Fibroblast of gingiva (primary cell): Measurements from ENCODE around the gene EXD2.

Experiments used
- DNase-seq: peaks from one replicate; pipeline ENCODE4 v3.0.0-alpha.2; 2011; ENCODE audit warnings: low read depth

EXD2 gene

DNA sequence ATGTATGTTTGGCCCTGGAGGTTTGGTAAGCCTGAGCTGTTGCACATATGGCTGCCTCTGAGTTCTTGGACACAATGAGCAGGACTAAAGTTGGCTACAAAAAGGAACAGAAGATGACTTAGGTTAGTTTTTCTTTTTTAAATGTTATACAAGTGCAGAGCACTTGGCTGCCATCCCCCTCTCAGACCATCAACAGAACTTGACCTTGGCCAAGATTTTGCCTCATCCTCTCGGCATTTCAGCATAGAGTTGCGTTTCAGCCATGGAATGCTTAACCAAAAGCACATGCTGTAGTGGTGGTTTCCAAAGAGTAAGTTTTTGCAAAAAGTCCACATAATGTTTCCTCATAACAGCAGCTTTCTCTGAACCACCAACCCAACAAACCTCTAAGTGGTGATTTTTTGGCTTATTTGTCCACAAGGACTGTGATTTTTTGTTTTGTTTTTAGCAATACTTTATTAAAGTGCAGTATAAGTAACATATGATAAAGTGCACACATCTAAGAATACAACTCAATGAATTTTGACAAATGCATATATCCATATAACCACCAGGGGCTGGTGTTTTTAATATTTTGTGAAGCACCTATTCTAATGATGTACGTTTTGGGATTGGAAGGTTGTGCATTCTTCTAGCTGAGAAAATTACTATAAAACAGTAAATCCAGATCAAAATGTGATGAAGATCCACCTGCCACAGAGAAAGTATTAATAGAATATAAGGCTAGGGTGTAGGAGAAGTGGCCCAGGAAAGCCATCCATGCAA is 56.6 kb downstream of the EXD2 start:
- peak; percentile 99 for DNase-seq

DNA sequence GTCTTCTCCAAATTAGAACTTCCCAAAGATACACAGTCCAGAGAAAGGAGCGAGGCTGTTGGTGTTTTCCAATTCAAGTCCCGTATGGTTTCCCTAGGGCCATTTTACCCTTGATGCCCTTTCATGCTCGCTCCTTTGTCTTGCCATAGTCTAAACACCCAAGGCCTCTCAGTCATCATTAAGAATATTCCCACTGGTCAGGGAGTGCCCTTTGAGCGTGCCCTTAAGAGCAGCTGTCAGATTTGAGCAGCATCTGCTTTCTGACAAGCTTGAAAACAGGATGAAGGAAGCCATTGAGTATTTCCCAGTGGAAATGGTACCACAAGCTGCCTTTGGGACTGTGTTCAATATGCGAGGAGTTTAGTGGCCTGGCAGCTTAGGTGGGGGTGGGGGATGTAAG is 58.3 kb downstream of the EXD2 start:
- no peak for DNase-seq

DNA sequence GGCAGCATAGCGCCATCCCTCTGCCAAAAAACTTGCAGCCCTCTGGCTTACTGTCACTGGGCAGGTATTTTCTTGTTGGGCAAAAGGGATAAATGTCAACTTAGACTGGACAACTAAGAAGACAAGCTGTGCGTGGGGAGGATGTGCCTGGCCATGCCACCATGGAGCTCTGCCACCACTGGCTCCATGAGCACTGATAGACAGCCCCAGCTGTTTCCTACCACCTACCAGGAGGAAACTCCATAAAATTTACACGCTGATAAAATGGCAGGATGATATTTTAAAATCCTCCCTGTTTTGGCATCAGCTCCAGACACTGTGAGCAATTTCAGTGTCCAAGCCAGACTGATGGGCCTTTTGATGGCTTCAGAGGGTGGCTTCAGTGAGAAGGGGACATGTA is 61.6 kb downstream of the EXD2 start:
- no peak for DNase-seq

DNA sequence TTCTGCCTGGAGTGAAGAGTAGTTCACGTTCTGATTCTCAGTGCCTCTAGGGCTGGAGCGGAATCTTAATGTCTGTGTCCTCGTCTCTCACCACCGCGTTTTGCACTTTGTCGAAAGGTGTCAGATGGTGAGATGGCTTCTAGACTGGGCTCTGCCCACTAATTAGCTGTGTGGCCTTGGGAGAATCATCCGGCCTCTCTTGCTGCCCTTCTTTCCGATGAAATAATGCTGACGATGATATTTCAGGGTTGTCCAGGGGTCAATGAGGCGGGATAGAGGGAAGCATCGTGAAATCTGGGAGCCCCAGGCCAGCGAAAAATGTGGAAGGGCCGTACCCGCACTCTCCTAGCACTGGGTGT is 67.8 kb downstream of the EXD2 start:
- no peak for DNase-seq

DNA sequence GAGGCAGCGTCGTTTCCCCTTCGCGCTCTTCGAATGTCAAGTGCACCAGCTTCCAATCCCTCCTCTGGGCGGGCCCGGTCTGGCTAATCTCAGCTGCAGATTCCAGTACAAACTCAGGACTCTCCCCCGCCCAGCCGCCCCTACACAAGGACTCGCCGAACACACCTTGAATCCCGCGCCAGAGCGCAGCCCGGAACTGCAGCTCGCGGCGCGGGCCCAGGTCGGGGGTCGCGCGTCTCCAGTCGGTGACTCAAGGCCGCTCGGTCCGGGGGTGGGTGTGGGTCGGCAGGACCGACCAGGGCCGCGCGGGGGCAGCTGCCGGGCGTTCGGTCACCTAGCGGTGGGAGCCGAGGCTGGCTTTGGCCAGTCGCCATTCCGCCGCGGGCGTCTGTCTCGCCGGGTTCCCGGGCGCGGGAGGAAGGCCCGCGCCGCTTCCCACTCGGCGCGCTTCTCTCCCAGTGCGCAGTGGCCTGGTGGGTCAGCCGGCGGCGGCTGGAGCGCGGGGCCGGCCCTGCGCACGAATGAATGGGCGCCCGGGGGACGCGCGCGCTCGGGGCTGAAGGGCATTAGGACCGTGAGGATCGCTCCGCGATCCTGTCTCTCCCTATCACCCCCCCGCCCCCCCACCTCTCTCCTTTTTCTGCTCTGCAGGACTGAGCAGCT is 68.4 kb downstream of the EXD2 start, which contains the start of gene GALNT16:
Gene GALNT16 (plus strand): TSS at position 632 of the 663 bp plus-strand sequence. CDS start 133 bp downstream, outside the sequence.
- DNase-seq, result no peak

DNA sequence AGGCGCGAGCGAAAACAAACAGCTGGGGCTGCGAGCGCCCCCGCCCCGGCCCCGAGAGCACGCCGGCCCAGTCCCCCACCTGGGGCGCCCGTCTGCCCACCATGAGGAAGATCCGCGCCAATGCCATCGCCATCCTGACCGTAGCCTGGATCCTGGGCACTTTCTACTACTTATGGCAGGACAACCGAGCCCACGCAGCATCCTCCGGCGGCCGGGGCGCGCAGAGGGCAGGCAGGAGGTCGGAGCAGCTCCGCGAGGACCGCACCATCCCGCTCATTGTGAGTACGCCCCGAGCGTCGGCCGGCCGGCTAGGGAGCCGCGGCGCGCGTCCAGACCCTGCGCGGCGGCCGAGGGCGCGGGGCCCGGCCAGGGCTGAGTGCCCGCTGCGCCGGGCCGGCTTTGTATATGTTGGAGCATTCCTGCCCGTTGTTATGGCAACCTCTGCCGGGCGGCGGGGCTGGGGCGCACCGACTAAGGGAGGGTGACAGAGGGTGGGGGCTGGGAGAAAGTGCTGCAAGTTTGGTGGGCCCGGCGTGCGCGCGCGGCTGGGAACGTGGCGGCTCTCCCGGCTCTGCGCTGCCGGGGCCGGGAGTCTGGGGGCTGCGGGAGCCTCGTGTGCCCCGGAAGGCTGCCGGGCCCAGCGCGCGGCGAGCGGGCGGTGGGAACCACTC is 69.0 kb downstream of the EXD2 start:
- no peak for DNase-seq

- no peak for DNase-seq
Observed at GRCh38 chr14:69260861-69261564, 69.7 kb downstream of the EXD2 start.

GRCh38 chr14:69261761-69262331 is 70.5 kb downstream of the EXD2 start:
- DNase-seq, result no peak

DNA sequence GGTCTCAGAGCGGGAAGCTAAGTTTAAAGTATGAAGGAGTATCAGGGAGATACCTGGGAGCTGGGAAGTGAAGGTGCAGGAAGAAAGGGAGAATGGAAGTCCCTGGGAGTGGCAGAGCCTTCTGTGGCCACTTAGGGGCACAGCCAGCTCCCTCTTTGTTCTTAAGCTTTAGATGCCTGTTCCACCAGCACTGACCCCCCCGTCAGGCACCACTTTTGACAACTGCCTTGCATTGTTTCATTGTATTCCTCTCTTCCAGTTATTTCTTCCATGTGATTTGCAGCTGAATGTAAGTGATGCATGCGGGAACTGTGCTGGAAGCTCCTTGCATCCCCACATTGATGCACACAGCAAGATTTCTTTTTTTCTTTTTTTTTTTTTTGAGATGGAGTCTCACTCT is 71.2 kb downstream of the EXD2 start:
- DNase-seq, result no peak

DNA sequence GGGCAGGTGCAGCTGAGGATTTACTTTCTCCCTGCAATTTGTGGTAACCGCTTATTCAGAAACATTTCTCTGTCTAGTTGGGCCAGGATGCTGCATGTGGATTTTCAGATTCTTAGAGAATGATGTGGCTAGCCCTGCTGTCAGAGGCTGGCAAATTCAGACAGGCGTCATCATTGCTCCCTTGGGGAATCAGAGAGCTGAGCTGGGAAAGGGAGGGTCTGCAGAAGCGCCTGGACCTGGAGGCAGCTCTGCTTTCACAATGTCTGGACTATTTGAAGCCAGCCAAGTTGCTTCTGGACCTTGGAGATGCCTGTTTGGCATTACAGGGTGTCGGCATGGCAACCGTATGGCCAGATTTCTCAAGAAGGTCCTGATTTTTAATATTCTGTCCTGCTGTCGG is 72.1 kb downstream of the EXD2 start:
- DNase-seq, result peak; percentile 99

GRCh38 chr14:69263771-69264170 is 72.5 kb downstream of the EXD2 start:
- DNase-seq, result peak; percentile 19

DNA sequence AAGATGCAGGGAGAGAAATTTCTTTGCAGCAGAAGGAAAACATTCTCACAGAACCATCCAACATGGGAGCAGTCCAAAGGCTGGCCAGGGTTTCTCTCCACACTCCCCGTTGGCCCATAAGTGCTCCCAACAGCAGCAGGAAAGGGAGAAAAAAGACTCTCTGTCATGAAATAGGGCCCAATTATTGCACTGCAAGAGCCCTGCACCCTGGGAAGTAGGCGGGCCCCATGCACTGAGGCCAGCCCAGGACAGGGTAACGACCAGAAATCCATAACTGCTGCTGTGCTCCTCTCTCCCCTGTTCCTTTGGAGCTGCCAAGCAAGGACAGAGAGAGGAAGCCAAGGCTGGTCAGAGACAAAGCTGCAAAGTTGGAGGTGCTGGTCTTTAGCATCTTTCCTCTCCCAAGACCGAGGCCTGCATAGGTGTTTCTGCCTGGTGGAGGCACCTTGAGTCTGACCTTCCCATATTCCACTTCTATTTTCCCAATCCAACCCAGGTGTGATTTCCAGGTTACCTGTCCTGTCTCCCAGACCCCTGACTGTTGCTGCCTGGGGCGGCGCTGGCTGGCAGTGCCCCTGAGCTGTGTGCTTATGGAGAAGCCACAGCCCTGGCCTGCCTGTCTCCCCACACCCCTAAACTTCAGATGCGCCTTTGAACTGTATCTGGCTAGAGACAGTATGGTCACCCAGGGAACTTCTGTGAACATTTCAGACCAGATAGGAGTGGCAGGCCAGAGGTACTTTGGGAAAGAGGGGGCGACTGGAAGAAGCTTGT is 75.5 kb downstream of the EXD2 start:
- no peak for DNase-seq

DNA sequence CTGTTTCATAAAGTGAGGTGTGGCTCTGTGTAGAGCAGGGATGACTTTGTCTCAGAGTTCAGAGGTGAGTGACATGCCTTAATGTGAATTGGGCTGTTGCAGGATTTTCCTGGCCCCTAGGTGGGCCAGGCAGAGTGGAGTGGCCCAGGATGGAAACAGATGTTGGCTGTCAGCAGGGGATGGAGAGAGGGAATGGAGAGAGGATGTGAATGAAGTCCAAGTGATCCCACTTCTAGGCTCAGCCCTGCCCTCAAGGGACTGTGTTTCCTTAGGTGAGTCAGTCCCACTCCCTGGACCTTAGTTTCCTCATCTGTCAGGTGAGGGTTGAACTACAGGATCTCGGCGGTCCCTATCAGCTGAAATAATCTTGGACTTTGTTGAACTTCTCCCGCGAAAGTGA is 76.2 kb downstream of the EXD2 start:
- DNase-seq, result no peak

DNA sequence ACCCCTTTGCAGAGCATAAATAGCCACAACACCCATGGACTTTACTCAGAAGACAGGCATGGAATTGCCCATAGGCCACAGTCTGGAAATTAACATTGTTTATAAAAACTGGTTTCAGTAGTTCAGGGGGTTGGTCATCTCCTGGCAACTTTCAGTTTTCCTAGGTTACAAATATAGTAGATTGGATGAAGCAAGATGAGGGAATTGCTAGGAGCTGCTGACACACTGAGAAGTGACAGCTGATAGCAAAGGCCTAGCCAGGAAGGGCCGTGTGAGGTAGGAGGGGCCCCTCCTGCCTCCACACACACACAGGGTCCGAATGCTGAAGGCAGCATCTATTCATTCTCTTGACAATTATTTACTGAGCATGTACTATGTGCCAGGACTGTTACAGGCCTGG is 76.9 kb downstream of the EXD2 start:
- peak; percentile 68 for DNase-seq

GRCh38 chr14:69268763-69269162 is 77.5 kb downstream of the EXD2 start:
- no peak for DNase-seq

- no peak for DNase-seq
Observed at GRCh38 chr14:69269381-69269780, 78.1 kb downstream of the EXD2 start.

DNA sequence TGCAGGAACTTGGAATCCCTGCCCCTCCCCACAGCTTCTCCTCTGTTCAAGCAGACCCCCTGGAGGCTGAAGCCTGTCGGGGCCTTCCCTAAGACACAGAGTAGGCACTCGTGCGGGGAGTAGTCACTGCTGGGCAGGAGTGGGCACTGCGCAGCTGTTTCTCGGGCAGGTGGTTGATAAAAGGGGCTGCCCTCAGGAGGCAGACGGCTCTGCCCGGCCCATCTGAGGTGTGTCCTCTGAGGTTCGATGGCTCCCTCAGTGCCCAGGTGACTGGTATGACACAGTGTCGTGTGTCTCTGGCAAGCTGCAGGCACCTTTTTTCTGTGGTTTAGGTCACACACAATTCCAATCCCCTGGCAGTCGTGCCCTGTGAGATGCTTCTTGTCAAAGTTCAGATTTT is 78.8 kb downstream of the EXD2 start:
- DNase-seq, result no peak

- no peak for DNase-seq
Observed at GRCh38 chr14:69270795-69271708, 79.8 kb downstream of the EXD2 start.

DNA sequence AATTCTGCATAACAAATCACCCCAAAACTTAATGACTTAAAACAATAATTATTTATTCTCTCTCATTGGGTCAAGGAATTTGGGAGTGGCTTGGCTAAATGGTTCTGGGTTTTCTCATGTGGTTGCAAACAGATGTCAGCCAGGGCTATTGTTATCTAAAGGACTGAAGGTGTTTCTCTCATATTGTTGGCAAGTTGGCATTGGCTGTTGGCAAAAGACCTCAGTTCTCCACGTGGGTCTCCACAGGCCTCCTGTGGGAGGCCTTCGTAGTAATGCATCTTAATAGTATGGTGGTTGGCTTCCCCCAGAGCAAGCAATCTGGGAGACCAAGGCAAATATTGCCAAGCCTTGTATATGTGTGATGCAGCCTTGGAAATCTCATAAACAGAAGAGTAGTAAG is 83.0 kb downstream of the EXD2 start:
- no peak for DNase-seq

GRCh38 chr14:69275331-69275730 is 84.0 kb downstream of the EXD2 start:
- DNase-seq, result no peak
